ENCODE results near the gene KIF6.

GRCh38 chr6:39428152-39428551 lies 297.1 kb downstream of the KIF6 start:
- TF ChIP-seq ESRRA (IDR thresholded peaks at IDR 0.05; ENCODE audit: borderline replicate concordance, low read length) (no peak), PBX3 (IDR thresholded peaks at IDR 0.05) (no peak), JUN (IDR thresholded peaks at IDR 0.05) (no peak)

Measured in A549 (cell line).